ENCODE data around the gene SRP54. TPM values are rescaled to one million over a fixed set of nuclear protein-coding genes. Genes with fewer than 3 reads are reported as not detected.

SRP54 gene
- total and polyA plus RNA-seq, 2 of the 8 experiments (the other 6 are each of a cell fraction or from before 2014, with no cell fraction given) = 19.7 to 60.0 TPM

GRCh38 chr14:34937876-34938275 is 44.9 kb upstream of the SRP54 start (continued):
- no peak for TF ChIP-seq CHD7 (IDR thresholded peaks at IDR 0.05; ENCODE audit: insufficient replicate concordance, low read length)
- TF ChIP-seq SAP30 (IDR thresholded peaks at IDR 0.05; ENCODE audit: insufficient read depth, insufficient replicate concordance, low read length) = no peak
- TF ChIP-seq TEAD4 (IDR thresholded peaks at IDR 0.05; ENCODE audit: low read depth, low read length) = no peak
- TF ChIP-seq RBBP5 (IDR thresholded peaks at IDR 0.05; ENCODE audit: borderline replicate concordance, low read depth, low read length) = no peak
- TF ChIP-seq POLR2A (IDR thresholded peaks at IDR 0.05; ENCODE audit: control extremely low read depth in 1 of 2, low read depth in 2 of 2, low read length in 2 of 2) = no peak
- TF ChIP-seq PHF8 (conservative IDR thresholded peaks at IDR 0.05; ENCODE audit: low read depth, low read length) = no peak
- TF ChIP-seq BRCA1 (IDR thresholded peaks at IDR 0.05; ENCODE audit: low read depth, low read length) = no peak
- TF ChIP-seq USF2 (IDR thresholded peaks at IDR 0.05; ENCODE audit: low read length) = no peak
- TF ChIP-seq CBX5 (IDR thresholded peaks at IDR 0.05; ENCODE audit: low read depth, low read length) = no peak
- TF ChIP-seq SRF (IDR thresholded peaks at IDR 0.05; ENCODE audit: low read depth, low read length) = no peak

Measured in H1 (cell line).